Neural progenitor cell (in vitro differentiated cells): Measurements from ENCODE around the gene FBXL13.

Experiments used
- EZH2 ChIP-seq: fragments of 200-600 bp; sonication (generic); IDR thresholded peaks from 2 replicates; pipeline ENCODE4 v1.6.1; 2017; ENCODE audit warnings: antibody characterized with exemption, mild to moderate bottlenecking, moderate library complexity
- TF ChIP-seq, protein P1 (sequence below): fragments of 200-600 bp; sonication (generic); IDR thresholded peaks from 2 replicates; pipeline ENCODE4 v1.5.1; 2017; ENCODE audit warnings: antibody characterized with exemption, mild to moderate bottlenecking

DNA sequence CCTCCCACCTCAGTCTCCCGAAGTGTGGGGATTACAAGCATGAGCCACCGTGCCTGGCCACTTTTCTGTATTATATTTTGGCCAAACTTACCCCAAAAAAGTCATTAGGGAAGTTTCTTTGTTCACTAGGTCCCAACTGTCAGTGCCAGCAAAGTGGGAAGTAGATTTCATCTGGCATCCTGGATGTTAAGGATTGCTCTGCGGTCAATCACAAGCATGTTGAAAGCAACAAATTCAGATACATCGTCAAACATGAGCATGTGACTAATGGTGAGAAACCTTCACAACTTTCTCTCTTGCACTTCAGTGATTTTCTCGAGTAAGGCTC, 176.1 kb downstream of the FBXL13 start:
- TF ChIP-seq, protein P1, sequence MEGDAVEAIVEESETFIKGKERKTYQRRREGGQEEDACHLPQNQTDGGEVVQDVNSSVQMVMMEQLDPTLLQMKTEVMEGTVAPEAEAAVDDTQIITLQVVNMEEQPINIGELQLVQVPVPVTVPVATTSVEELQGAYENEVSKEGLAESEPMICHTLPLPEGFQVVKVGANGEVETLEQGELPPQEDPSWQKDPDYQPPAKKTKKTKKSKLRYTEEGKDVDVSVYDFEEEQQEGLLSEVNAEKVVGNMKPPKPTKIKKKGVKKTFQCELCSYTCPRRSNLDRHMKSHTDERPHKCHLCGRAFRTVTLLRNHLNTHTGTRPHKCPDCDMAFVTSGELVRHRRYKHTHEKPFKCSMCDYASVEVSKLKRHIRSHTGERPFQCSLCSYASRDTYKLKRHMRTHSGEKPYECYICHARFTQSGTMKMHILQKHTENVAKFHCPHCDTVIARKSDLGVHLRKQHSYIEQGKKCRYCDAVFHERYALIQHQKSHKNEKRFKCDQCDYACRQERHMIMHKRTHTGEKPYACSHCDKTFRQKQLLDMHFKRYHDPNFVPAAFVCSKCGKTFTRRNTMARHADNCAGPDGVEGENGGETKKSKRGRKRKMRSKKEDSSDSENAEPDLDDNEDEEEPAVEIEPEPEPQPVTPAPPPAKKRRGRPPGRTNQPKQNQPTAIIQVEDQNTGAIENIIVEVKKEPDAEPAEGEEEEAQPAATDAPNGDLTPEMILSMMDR: no peak
- no peak for TF ChIP-seq EZH2
